ENCODE measurements around the gene SIGLEC14.

The SIGLEC14 gene

GRCh38 chr19:51660975-51661600 is 14.5 kb upstream of the SIGLEC14 start:
- Histone ChIP-seq H3K4me1 (ENCODE audit: control insufficient read depth, insufficient read depth, low read length) (no peaks in the 10 kb centered on the region), H3K9ac (ENCODE audit: low read length) (no peak overlapping the region), H3K36me3 (ENCODE audit: control insufficient read depth, insufficient read depth, low read length) (no peaks in the 10 kb centered on the region), H3K9me3 (ENCODE audit: control insufficient read depth, low read length) (no peaks in the 10 kb centered on the region), H3K27me3 (ENCODE audit: control insufficient read depth, insufficient read depth, low read length) (peaks cover 5% of the 10 kb centered on the region), H3K4me3 (ENCODE audit: low read length) (no peak overlapping the region)

- no peaks in the 10 kb centered on the region for H3K36me3 ChIP-seq (ENCODE audit: control insufficient read depth, insufficient read depth, low read length)
- no peak overlapping the region for H3K9ac ChIP-seq (ENCODE audit: low read length)
- H3K4me3 ChIP-seq (ENCODE audit: low read length), result no peak overlapping the region
- no peaks in the 10 kb centered on the region for H3K27me3 ChIP-seq (ENCODE audit: control insufficient read depth, insufficient read depth, low read length)
- H3K9me3 ChIP-seq (ENCODE audit: control insufficient read depth, low read length), result no peaks in the 10 kb centered on the region
- no peaks in the 10 kb centered on the region for H3K4me1 ChIP-seq (ENCODE audit: control insufficient read depth, insufficient read depth, low read length)
Observed at GRCh38 chr19:51654783-51655182, 8.2 kb upstream of the SIGLEC14 start.

- Histone ChIP-seq H3K27me3 (ENCODE audit: control insufficient read depth, insufficient read depth, low read length) (no peaks in the 10 kb centered on the region), H3K4me3 (ENCODE audit: low read length) (no peak overlapping the region), H3K9me3 (ENCODE audit: control insufficient read depth, low read length) (no peaks in the 10 kb centered on the region), H3K36me3 (ENCODE audit: control insufficient read depth, insufficient read depth, low read length) (no peaks in the 10 kb centered on the region), H3K9ac (ENCODE audit: low read length) (no peak overlapping the region), H3K4me1 (ENCODE audit: control insufficient read depth, insufficient read depth, low read length) (no peaks in the 10 kb centered on the region)
Observed at GRCh38 chr19:51653162-51653561, 6.5 kb upstream of the SIGLEC14 start.

DNA sequence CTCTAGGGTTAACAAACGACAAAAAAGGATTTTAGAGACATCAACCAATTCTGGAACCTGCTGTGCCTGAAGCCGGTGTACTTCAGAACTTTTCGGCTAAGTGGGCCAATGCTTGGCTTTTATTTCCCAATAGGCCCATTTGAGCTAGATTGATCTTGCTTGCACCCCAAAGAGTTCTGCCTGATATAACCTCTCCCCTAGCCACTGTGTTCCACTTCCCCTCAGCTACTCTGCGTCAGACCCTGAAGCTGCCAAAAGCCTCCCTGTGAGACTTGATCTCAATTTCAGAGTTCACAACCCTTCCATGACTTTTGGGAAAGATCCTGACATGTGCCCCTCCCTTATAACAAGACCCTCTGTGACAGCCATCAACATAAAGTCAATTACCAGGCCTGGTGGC is 5.6 kb upstream of the SIGLEC14 start:
- Histone ChIP-seq H3K4me3 (ENCODE audit: low read length) (no peak overlapping the region), H3K4me1 (ENCODE audit: control insufficient read depth, insufficient read depth, low read length) (no peaks in the 10 kb centered on the region), H3K9me3 (ENCODE audit: control insufficient read depth, low read length) (no peaks in the 10 kb centered on the region), H3K36me3 (ENCODE audit: control insufficient read depth, insufficient read depth, low read length) (no peaks in the 10 kb centered on the region), H3K27me3 (ENCODE audit: control insufficient read depth, insufficient read depth, low read length) (no peaks in the 10 kb centered on the region), H3K9ac (ENCODE audit: low read length) (no peak overlapping the region)

DNA sequence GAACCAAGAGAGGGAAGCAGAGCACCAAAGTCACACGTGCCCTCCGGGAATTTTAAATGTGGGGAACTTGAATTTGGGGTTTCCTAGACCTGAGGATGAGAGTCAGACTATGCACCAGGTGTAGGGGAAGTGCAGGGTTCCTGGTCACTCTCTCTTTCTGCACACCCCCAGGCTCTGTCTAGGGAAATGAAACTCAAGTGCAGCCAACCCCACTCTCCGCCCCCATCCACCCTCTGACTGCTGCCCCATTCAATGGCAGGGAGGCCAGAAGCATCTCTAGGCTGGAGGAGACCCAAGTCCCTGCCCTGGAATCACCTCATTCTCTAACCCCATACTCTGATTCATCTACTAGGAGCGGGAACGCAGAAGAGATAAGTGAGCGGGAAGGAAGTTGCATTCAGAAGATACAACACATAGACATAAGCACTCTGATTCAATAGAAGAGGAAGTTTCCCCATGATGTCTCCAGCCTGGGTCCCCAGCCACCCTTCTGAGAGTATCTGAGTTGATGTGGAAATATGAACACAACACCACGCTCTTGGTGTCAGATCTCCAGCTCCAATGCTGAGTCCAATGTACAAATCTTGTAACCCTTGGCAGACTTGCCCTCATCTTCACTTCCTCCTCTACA is 4.7 kb upstream of the SIGLEC14 start:
- H3K36me3 ChIP-seq (ENCODE audit: control insufficient read depth, insufficient read depth, low read length), result no peaks in the 10 kb centered on the region
- H3K4me1 ChIP-seq (ENCODE audit: control insufficient read depth, insufficient read depth, low read length), result no peaks in the 10 kb centered on the region
- H3K9me3 ChIP-seq (ENCODE audit: control insufficient read depth, low read length), result no peaks in the 10 kb centered on the region
- no peak overlapping the region for H3K9ac ChIP-seq (ENCODE audit: low read length)
- no peaks in the 10 kb centered on the region for H3K27me3 ChIP-seq (ENCODE audit: control insufficient read depth, insufficient read depth, low read length)
- no peak overlapping the region for H3K4me3 ChIP-seq (ENCODE audit: low read length)

GRCh38 chr19:51647318-51647717 is 693 bp upstream of the SIGLEC14 start:
- Histone ChIP-seq H3K4me1 (ENCODE audit: control insufficient read depth, insufficient read depth, low read length) (no peaks in the 10 kb centered on the region), H3K4me3 (ENCODE audit: low read length) (no peak overlapping the region), H3K27me3 (ENCODE audit: control insufficient read depth, insufficient read depth, low read length) (no peaks in the 10 kb centered on the region), H3K9ac (ENCODE audit: low read length) (no peak overlapping the region), H3K36me3 (ENCODE audit: control insufficient read depth, insufficient read depth, low read length) (no peaks in the 10 kb centered on the region), H3K9me3 (ENCODE audit: control insufficient read depth, low read length) (no peaks in the 10 kb centered on the region)

DNA sequence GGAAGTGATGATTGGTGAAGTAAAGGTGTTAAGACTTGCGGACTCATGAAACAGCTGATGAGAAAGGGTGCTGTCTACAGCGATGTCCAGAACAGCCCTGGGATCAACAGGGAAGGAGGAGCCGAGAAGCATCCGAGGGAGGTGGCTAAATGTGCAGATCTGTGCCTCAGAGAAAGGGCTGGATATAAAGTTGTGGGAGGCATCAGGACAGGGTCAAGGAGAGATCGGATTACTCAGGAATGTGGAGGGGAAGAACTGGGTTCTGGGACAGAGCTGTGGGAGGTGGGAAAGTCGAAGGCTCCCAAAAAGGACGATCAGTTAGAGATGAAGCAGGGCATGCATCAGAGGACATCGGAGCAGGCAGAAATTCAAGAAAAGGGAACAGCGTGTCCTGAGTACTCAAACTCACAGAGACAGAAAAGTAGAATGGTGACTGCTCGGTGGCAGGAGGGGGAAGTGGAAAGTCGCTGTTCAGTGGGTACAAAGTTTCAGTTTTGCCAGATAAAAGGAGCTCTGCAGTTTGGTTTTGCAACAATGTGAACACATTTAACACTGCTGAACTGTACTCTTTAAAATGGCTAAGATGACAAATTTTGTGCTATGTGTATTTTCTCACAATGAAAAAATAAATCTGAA is 1.9 kb downstream of the SIGLEC14 start:
- Histone ChIP-seq H3K27me3 (ENCODE audit: control insufficient read depth, insufficient read depth, low read length) (no peaks in the 10 kb centered on the region), H3K36me3 (ENCODE audit: control insufficient read depth, insufficient read depth, low read length) (no peaks in the 10 kb centered on the region), H3K9me3 (ENCODE audit: control insufficient read depth, low read length) (no peaks in the 10 kb centered on the region), H3K4me3 (ENCODE audit: low read length) (no peak overlapping the region), H3K9ac (ENCODE audit: low read length) (no peak overlapping the region), H3K4me1 (ENCODE audit: control insufficient read depth, insufficient read depth, low read length) (no peaks in the 10 kb centered on the region)

- no peak overlapping the region for H3K9ac ChIP-seq (ENCODE audit: low read length)
- H3K9me3 ChIP-seq (ENCODE audit: control insufficient read depth, low read length), result no peaks in the 10 kb centered on the region
- no peaks in the 10 kb centered on the region for H3K4me1 ChIP-seq (ENCODE audit: control insufficient read depth, insufficient read depth, low read length)
- no peaks in the 10 kb centered on the region for H3K27me3 ChIP-seq (ENCODE audit: control insufficient read depth, insufficient read depth, low read length)
- no peaks in the 10 kb centered on the region for H3K36me3 ChIP-seq (ENCODE audit: control insufficient read depth, insufficient read depth, low read length)
- H3K4me3 ChIP-seq (ENCODE audit: low read length), result no peak overlapping the region
Observed at GRCh38 chr19:51641648-51642047, 5.0 kb downstream of the SIGLEC14 start.

DNA sequence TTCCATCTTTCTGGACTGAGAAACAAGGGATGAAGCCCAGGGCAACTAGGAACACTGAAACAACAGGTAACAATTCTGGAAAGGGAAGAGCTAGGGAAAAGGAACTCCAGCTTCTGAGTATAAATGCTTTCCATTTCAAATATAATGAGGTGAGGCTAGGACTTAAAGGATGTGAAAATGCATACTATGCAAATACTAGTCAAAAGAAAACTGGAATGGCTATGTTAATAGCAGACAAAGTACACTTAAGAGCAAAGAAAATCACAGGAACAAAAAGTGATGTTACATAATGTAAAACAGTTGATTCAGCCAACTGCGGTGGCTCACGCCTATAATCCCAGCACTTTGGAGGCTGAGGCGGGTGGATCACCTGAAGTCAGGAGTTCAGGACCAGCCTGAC is 6.2 kb downstream of the SIGLEC14 start:
- H3K36me3 ChIP-seq (ENCODE audit: control insufficient read depth, insufficient read depth, low read length), result no peaks in the 10 kb centered on the region
- H3K9me3 ChIP-seq (ENCODE audit: control insufficient read depth, low read length), result no peaks in the 10 kb centered on the region
- H3K4me3 ChIP-seq (ENCODE audit: low read length), result no peak overlapping the region
- no peak overlapping the region for H3K9ac ChIP-seq (ENCODE audit: low read length)
- H3K27me3 ChIP-seq (ENCODE audit: control insufficient read depth, insufficient read depth, low read length), result no peaks in the 10 kb centered on the region
- no peaks in the 10 kb centered on the region for H3K4me1 ChIP-seq (ENCODE audit: control insufficient read depth, insufficient read depth, low read length)

- H3K36me3 ChIP-seq (ENCODE audit: control insufficient read depth, insufficient read depth, low read length), result no peaks in the 10 kb centered on the region
Observed at GRCh38 chr19:51639916-51640315, 6.7 kb downstream of the SIGLEC14 start.

GRCh38 chr19:51637362-51637978 is 9.2 kb downstream of the SIGLEC14 start:
- no peaks in the 10 kb centered on the region for H3K27me3 ChIP-seq (ENCODE audit: control insufficient read depth, insufficient read depth, low read length)
- H3K9me3 ChIP-seq (ENCODE audit: control insufficient read depth, low read length), result no peaks in the 10 kb centered on the region
- no peaks in the 10 kb centered on the region for H3K36me3 ChIP-seq (ENCODE audit: control insufficient read depth, insufficient read depth, low read length)
- H3K9ac ChIP-seq (ENCODE audit: low read length), result no peak overlapping the region
- no peak overlapping the region for H3K4me3 ChIP-seq (ENCODE audit: low read length)
- no peaks in the 10 kb centered on the region for H3K4me1 ChIP-seq (ENCODE audit: control insufficient read depth, insufficient read depth, low read length)

More at GRCh38 chr19:51639916-51640315, 6.7 kb downstream of the SIGLEC14 start:
- Histone ChIP-seq H3K9ac (ENCODE audit: low read length) (no peak overlapping the region), H3K9me3 (ENCODE audit: control insufficient read depth, low read length) (no peaks in the 10 kb centered on the region), H3K4me1 (ENCODE audit: control insufficient read depth, insufficient read depth, low read length) (no peaks in the 10 kb centered on the region), H3K27me3 (ENCODE audit: control insufficient read depth, insufficient read depth, low read length) (no peaks in the 10 kb centered on the region), H3K4me3 (ENCODE audit: low read length) (no peak overlapping the region)

DNA sequence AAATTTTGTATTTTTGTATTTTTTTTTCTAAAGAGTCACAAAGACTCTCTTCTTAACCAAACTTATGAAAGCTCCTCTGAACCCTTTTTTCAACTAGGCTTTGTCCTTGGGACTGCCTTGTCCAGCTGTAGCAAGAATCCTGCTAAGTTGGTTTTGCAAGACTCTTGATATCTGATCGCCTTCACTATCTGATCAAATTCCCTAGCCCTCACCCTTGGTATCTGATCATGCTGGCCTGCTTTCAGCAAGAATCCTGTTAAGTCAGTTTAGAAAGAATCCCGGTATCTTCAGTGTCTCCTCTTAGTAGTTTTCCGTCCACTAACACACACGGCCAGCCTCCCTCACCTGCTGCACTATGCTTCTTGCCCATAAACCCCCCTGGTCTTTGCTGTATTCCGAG is 14.5 kb downstream of the SIGLEC14 start:
- Histone ChIP-seq H3K9ac (ENCODE audit: low read length) (no peak overlapping the region), H3K9me3 (ENCODE audit: control insufficient read depth, low read length) (no peaks in the 10 kb centered on the region), H3K36me3 (ENCODE audit: control insufficient read depth, insufficient read depth, low read length) (no peaks in the 10 kb centered on the region), H3K4me3 (ENCODE audit: low read length) (no peak overlapping the region), H3K4me1 (ENCODE audit: control insufficient read depth, insufficient read depth, low read length) (no peaks in the 10 kb centered on the region), H3K27me3 (ENCODE audit: control insufficient read depth, insufficient read depth, low read length) (peaks cover 3% of the 10 kb centered on the region)

Data from mucosa of stomach (tissue), 1 donor.